COLO668 (cell line): Measurements from ENCODE around the gene CNPY1.
A peak's percentile ranks its signal among the peaks of the same experiment; 100 is the strongest.

Experiments used
- DNase-seq: peaks from one replicate; lab custom pipeline; 2025; ENCODE audit not compliant: unreplicated experiment; lab: John Stamatoyannopoulos, UW

CNPY1 gene

GRCh38 chr7:155457544-155458110 is 88.7 kb downstream of the CNPY1 start:
- peak; percentile 57 for DNase-seq

GRCh38 chr7:155456738-155457543 is 89.4 kb downstream of the CNPY1 start:
- peak; percentile 62 for DNase-seq

GRCh38 chr7:155455776-155456737 is 90.3 kb downstream of the CNPY1 start:
- DNase-seq: no peak

GRCh38 chr7:155455132-155455693 is 91.1 kb downstream of the CNPY1 start:
- no peak for DNase-seq

- no peak for DNase-seq
Observed at GRCh38 chr7:155454183-155455112, 91.9 kb downstream of the CNPY1 start.

- DNase-seq: no peak
Observed at GRCh38 chr7:155453296-155454182, 92.8 kb downstream of the CNPY1 start.

GRCh38 chr7:155452505-155453295 is 93.7 kb downstream of the CNPY1 start:
- no peak for DNase-seq

- no peak for DNase-seq
Observed at GRCh38 chr7:155451840-155452239, 94.5 kb downstream of the CNPY1 start.
